Common myeloid progenitor, CD34-positive (primary cell): ENCODE results near the gene ESR1.

Source experiments
- CTCF ChIA-PET: fragments of 350-600 bp; sonication (Branson Sonifier 250); formaldehyde crosslinking; loops from one replicate; lab custom pipeline; 2021; ENCODE audit warnings: antibody characterized with exemption; lab: Charles Lee
- POLR2A ChIA-PET: fragments of 350-600 bp; sonication (Branson Sonifier 250); formaldehyde crosslinking; loops from one replicate; lab custom pipeline; 2021; ENCODE audit warnings: antibody characterized with exemption; lab: Charles Lee
- DNase-seq, 3 donors: peaks; one replicate each; pipeline versions ENCODE4 v3.0.0 to v3.0.0-alpha.2; 2013
- H3K27ac ChIP-seq, 2 experiments: 1 replicate in 1 of 2; 2 replicates in 1 of 2; pipeline ENCODE4 v1.7.0; 2013; ENCODE audit warnings: inconsistent platforms in 2 of 2, low read length in 2 of 2, mild to moderate bottlenecking in 2 of 2, low read depth in 1 of 2, moderate library complexity in 1 of 2; ENCODE audit not compliant: severe bottlenecking in 2 of 2, insufficient read depth in 1 of 2, poor library complexity in 1 of 2
- H3K27me3 ChIP-seq, 5 experiments: replicated peaks in 2 of 5; 1 replicate in 3 of 5; 2 replicates in 2 of 5; pipeline versions ENCODE4 v1.6.1 to v1.7.0; 2013; ENCODE audit warnings: low read length in 4 of 5, mild to moderate bottlenecking in 2 of 5, moderate library complexity in 2 of 5, inconsistent platforms in 1 of 5; ENCODE audit not compliant: insufficient read depth in 5 of 5, control insufficient read depth in 4 of 5
- H3K36me3 ChIP-seq, 4 experiments: 1 replicate in 2 of 4; 2 replicates in 2 of 4; pipeline versions ENCODE4 v1.6.1 to v1.7.0; 2013; ENCODE audit warnings: low read length in 3 of 4, control low read depth in 1 of 4, mild to moderate bottlenecking in 1 of 4; ENCODE audit not compliant: control insufficient read depth in 4 of 4, insufficient read depth in 4 of 4
- H3K4me1 ChIP-seq, 4 experiments: 1 replicate in 3 of 4; 2 replicates in 1 of 4; pipeline versions ENCODE4 v1.6.1 to v1.7.1; 2013; ENCODE audit warnings: low read length in 3 of 4, mild to moderate bottlenecking in 3 of 4, control low read depth in 1 of 4, inconsistent platforms in 1 of 4, moderate library complexity in 1 of 4; ENCODE audit not compliant: control insufficient read depth in 4 of 4, insufficient read depth in 4 of 4; ENCODE audit errors: control extremely low read depth in 1 of 4
- H3K4me3 ChIP-seq, 7 experiments: 1 replicate in 4 of 7; 2 replicates in 3 of 7; pipeline versions ENCODE4 v1.5.1 to v1.7.0; 2013; ENCODE audit warnings: mild to moderate bottlenecking in 7 of 7, low read length in 6 of 7, moderate library complexity in 6 of 7, inconsistent platforms in 2 of 7, low read depth in 2 of 7, control low read depth in 1 of 7; ENCODE audit not compliant: insufficient read depth in 4 of 7, control insufficient read depth in 1 of 7; ENCODE audit errors: extremely low read depth in 1 of 7
- H3K9me3 ChIP-seq, 5 experiments: 1 replicate in 4 of 5; 2 replicates in 1 of 5; pipeline versions ENCODE4 v1.6.1 to v1.7.1; 2013; ENCODE audit warnings: low read length in 4 of 5, mild to moderate bottlenecking in 2 of 5, inconsistent platforms in 1 of 5, low read depth in 1 of 5, moderate library complexity in 1 of 5; ENCODE audit not compliant: control insufficient read depth in 4 of 5, insufficient read depth in 2 of 5; ENCODE audit errors: control extremely low read depth in 1 of 5
- WGBS: methylation state at CpG from one replicate; pipeline ENCODE4 v1.1.5; 2013; ENCODE audit not compliant: insufficient coverage; 5-methylcytosine and 5-hydroxymethylcytosine counted together

Gene ESR1

DNA sequence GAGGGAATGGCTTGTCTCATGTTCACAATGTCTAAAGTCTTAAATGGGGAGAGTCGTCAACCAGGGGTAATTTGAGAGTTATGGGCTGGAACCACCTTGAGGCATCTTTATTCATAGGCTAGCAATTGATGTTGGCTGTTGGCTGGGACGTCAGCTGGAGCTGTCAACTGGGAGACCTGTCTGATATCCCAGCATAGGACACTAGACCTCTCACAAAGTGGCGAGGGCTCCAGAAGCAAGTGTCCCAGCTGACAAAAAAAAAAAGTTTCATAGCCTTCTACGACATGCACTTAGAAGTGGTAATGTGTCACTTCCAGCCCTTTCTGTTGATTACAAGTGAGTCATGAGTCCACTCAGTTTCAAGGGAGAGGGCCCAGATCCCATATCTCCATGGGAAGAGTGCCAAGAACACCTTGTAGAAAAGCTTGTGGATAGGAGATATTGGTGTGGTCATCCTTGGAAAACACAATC, 278.0 kb downstream of the ESR1 start:
- ChIA-PET POLR2A (no interaction called here), CTCF (no interaction called here)
- H3K27me3 ChIP-seq = no peaks in the 10 kb centered on the region
- no peaks in the 10 kb centered on the region for H3K36me3 ChIP-seq
- H3K27ac ChIP-seq = no peak overlapping the region
- H3K9me3 ChIP-seq = no peaks in the 10 kb centered on the region
- H3K4me1 ChIP-seq = no peaks in the 10 kb centered on the region
- 98% methylated on average over 4 of the region's 4 CpGs for WGBS
- H3K4me3 ChIP-seq = no peak overlapping the region
- DNase-seq = no peak

DNA sequence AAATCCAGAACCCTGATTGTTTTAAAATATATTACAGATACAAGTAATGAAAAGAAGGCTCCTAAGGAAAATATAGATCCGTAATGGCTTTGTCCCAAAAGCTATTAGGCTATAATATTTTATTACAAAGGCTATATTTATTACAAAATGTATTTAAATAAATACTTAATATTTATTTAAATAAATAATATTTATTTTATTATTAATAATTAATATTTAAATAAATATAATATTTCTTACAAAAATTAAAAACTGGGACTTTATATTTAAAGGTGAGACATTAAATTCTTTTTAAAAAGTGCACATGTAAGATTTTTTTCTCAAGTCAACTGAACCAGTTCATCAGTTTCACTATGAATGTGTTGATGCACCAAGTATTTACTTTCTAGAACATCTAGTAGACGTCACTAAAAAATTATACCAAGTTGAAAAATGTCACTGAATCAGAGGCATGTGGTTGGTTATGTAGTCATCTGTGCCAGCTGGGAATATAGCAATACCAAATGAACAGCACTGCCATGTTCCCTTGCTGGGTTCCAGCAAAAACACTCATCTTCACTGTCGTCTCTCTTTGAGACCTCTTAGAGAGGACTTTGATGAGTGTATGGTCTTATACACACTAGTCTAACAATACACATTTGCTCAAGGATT, 278.9 kb downstream of the ESR1 start:
- Histone ChIP-seq H3K36me3 (no peaks in the 10 kb centered on the region), H3K27ac (no peak overlapping the region), H3K27me3 (no peaks in the 10 kb centered on the region), H3K4me1 (peaks cover 0 to 3% (median 0%) of the 10 kb centered on the region in 4 experiments), H3K4me3 (no peak overlapping the region), H3K9me3 (no peaks in the 10 kb centered on the region)
- CTCF ChIA-PET = no interaction called here
- POLR2A ChIA-PET = no interaction called here
- DNase-seq = no peak
- 100% methylated on average over 1 of the region's 3 CpGs for WGBS

DNA sequence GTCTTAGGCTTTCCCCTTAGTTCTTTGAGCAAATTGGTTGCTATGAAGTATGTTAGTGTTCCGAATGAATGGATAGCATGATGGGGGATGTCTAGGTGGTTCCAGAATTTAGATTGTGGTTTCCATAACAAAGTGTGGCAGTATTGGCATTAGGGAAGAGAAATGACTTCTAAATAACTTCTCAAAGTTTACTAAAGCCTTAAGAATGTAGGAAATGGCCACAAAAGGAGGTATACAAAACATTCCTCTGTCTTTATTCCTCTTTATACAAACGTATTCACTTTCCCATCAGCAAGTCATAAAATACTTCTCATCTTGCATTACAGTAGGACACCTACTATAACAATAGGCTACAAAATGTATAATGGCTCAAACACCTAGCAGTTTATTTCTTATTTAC, 279.6 kb downstream of the ESR1 start:
- Histone ChIP-seq H3K27ac (no peak overlapping the region), H3K4me3 (no peak overlapping the region), H3K4me1 (peaks cover 0 to 3% (median 0%) of the 10 kb centered on the region in 4 experiments), H3K27me3 (no peaks in the 10 kb centered on the region), H3K9me3 (no peaks in the 10 kb centered on the region), H3K36me3 (no peaks in the 10 kb centered on the region)
- ChIA-PET POLR2A (no interaction called here), CTCF (no interaction called here)
- WGBS = 92% methylated on average over 1 of the region's 2 CpGs
- DNase-seq = no peak

DNA sequence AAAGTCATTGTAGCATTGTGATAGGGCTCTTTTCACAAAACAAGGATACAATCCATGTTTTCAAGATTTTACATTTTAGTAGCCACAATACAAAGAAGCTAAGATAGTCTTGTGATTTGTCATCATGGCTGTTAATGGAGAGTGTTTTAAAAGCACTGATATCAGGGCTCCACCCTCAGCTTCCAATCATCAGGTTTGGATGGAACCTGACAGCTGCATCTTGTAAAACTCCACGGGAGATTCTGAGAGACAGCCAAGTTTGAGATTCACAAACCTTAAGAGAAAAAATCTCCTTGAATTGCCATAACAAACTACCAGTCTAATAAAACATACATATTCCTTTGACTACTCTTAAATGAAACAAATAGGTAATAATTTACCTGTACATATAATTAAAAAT, 280.2 kb downstream of the ESR1 start:
- H3K36me3 ChIP-seq = no peaks in the 10 kb centered on the region
- DNase-seq = no peak
- 100% methylated on average over 1 of the region's 1 CpG for WGBS
- no peak overlapping the region for H3K4me3 ChIP-seq
- H3K9me3 ChIP-seq = no peaks in the 10 kb centered on the region
- POLR2A ChIA-PET = no interaction called here
- peaks cover 0 to 3% (median 0%) of the 10 kb centered on the region in 4 experiments for H3K4me1 ChIP-seq
- CTCF ChIA-PET = no interaction called here
- H3K27ac ChIP-seq = no peak overlapping the region
- no peaks in the 10 kb centered on the region for H3K27me3 ChIP-seq

DNA sequence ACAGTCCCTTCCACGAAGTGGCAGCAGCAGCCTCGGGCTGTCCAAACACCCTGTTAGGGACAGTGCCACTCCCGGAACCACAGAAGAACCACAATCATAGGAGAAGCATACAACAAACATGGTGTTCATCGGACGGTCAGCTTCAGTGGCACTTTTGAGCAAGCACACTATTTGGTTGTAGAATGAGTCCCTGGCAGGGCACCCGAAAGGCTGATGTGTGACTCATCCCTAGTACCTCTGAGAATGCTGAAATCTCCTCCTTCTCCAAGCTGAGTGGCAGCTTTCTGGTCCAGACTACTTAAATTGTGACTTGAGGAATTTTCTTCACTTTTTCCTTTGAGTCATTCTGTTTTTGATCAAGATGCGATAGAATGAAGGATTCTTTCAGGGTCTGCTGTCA, 282.5 kb downstream of the ESR1 start:
- no peaks in the 10 kb centered on the region for H3K27me3 ChIP-seq
- DNase-seq = no peak
- ChIA-PET CTCF (no interaction called here), POLR2A (no interaction called here)
- WGBS = 98% methylated on average over 7 of the region's 7 CpGs
- H3K27ac ChIP-seq = no peak overlapping the region
- peaks cover 0 to 3% (median 0%) of the 10 kb centered on the region in 4 experiments for H3K4me1 ChIP-seq
- H3K36me3 ChIP-seq = no peaks in the 10 kb centered on the region
- H3K4me3 ChIP-seq = no peak overlapping the region
- H3K9me3 ChIP-seq = no peaks in the 10 kb centered on the region

DNA sequence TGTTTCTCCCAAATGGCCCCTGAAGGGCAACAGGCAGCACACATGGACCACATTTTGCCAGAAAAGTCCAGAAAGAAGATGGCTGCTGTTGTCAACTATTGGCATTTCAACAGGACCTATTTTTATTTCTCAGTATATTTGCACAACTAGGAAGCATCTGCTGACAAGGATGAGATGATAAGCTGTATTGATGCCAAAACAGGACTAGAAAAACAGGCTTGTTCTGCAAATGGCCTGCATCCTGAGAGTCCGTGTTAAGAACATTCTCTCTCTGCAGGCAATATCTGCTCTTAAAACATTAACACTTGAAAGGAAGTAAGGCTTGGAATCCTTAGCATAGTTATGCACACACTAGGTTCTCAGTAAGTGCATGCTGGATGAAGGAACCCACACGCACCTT, 283.7 kb downstream of the ESR1 start:
- WGBS = 100% methylated on average over 1 of the region's 2 CpGs
- H3K27me3 ChIP-seq = no peaks in the 10 kb centered on the region
- H3K36me3 ChIP-seq = no peaks in the 10 kb centered on the region
- H3K27ac ChIP-seq = no peak overlapping the region
- CTCF ChIA-PET = no interaction called here
- DNase-seq = peak in 1 of 3 donors; percentile 6
- H3K4me1 ChIP-seq = peaks cover 0 to 3% (median 0%) of the 10 kb centered on the region in 4 experiments
- H3K9me3 ChIP-seq = no peaks in the 10 kb centered on the region
- POLR2A ChIA-PET = no interaction called here
- no peak overlapping the region for H3K4me3 ChIP-seq

DNA sequence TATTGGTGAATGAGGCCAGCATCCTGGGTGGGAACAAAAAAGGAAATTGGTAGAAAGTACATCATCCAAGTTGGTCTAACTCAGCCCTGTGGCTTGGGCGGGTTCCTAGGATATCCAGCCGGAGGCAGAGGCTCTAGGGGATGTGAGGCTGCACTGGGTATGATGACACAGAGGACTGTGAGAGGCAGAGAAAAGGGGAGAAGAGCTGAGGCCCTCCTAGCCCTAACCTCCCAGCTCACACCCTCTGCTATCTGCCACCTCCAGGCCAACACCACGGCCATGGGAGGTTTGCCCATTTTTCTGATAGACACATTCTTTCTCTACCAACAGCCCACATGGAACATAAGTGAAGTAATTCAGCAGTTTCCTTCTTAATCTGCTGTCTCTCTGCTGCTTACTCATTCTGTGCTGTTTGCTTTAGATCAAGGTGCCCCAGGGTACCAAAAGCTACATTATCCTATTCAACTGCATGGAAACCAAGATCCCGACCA, 284.4 kb downstream of the ESR1 start:
- 100% methylated on average over 2 of the region's 4 CpGs for WGBS
- Histone ChIP-seq H3K4me1 (peaks cover 0 to 3% (median 0%) of the 10 kb centered on the region in 4 experiments), H3K36me3 (no peaks in the 10 kb centered on the region), H3K27me3 (no peaks in the 10 kb centered on the region), H3K27ac (no peak overlapping the region), H3K4me3 (no peak overlapping the region), H3K9me3 (no peaks in the 10 kb centered on the region)
- ChIA-PET CTCF (no interaction called here), POLR2A (no interaction called here)
- peak in 1 of 3 donors; percentile 3 for DNase-seq
